HG02678 (cell line): ENCODE measurements around the gene CLCA1.

Experiments
- ATAC-seq: cut with Tn5 transposase; IDR thresholded peaks from one replicate; pipeline ENCODE4 v1.9.1; 2021; ENCODE audit warnings: mild to moderate bottlenecking, moderate library complexity; ENCODE audit not compliant: unreplicated experiment

CLCA1 gene, protein sequence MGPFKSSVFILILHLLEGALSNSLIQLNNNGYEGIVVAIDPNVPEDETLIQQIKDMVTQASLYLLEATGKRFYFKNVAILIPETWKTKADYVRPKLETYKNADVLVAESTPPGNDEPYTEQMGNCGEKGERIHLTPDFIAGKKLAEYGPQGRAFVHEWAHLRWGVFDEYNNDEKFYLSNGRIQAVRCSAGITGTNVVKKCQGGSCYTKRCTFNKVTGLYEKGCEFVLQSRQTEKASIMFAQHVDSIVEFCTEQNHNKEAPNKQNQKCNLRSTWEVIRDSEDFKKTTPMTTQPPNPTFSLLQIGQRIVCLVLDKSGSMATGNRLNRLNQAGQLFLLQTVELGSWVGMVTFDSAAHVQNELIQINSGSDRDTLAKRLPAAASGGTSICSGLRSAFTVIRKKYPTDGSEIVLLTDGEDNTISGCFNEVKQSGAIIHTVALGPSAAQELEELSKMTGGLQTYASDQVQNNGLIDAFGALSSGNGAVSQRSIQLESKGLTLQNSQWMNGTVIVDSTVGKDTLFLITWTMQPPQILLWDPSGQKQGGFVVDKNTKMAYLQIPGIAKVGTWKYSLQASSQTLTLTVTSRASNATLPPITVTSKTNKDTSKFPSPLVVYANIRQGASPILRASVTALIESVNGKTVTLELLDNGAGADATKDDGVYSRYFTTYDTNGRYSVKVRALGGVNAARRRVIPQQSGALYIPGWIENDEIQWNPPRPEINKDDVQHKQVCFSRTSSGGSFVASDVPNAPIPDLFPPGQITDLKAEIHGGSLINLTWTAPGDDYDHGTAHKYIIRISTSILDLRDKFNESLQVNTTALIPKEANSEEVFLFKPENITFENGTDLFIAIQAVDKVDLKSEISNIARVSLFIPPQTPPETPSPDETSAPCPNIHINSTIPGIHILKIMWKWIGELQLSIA

GRCh38 chr1:86468501-86468977, at the start of gene CLCA1:
Gene CLCA1 (plus strand): TSS chr1:86468927. CDS start chr1:86468972, 45 bp downstream.
- ATAC-seq = no peak

DNA sequence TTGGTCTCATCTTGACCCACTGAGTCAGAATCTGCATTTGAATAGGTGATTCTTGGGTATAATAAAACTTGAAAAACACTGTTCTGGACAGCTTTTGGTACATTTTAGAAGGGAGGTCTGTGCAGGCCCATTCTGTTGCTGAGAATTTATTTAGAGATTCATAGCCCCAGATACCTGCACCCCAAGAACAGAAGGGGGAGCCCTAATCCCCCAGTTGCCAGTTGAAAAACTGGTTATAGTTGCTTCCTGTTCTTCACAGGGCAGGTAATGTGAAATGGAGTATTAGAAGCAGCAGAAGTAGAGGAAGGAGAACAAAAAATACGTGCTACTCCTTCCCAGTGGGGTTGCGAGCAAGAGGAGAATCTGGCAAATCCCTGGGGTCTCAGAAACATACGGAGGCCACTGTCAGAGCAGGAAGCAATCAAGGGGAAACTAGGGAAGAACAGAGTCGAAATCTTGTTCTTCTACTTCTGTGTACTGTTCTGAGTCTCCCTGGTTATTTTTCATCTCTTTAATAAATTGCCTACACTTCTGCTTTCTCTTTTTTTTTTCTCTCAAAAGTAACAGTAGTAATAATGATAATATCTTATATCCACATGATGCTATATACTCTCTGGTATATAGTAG, 49.3 kb upstream of the CLCA1 start:
- ATAC-seq = peak; percentile 72

DNA sequence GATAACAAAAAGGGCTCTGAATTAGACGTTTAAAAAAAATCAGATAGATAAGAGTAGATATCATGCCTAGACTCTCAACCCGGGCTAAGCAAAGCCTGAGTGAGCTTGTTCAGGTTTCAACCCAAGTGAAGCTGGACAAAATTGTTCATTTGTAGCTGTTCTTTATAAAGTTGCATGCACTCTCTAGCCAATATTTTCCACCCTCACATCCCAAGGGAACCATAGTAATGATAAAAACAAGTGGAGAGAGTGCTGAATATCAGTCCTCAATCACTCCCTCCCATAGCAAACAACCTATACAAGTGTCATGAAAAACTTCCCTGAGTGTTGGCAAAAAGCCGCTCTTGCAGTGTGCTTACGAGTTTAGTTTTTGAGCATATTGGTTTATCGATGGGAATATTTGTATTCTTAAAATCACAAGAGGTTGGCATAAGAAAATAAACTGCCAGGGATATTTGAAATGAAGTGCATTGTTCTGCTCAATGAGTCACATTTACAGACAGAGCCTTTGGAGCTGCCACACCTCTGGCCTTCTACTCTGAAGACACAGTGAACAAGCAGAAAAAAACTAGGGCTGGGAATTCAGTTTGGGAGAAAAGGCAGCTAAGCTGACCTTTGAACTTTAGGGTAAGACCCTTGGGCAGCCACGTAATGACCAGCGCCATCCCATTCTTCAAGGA, 47.0 kb upstream of the CLCA1 start:
- no peak for ATAC-seq

DNA sequence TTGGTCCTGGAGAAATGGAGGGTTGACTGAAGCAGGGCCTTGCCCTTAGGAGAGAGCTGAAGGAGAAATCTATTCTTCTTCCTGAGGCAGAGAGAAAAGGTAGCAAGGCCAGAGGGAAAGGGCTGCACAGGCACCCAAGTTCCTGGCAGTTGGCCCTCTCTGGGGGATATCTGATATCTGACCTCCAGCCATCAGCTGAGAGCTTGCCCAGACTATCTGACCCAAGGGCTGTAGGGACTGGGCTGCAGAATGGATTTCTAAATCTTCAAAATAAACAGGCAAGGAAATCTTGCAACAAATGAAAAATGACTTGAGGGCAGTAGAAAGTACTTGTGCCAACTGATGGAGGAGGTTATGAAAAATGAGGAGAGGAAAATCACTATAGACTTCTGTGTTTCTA, 45.3 kb upstream of the CLCA1 start:
- no peak for ATAC-seq

DNA sequence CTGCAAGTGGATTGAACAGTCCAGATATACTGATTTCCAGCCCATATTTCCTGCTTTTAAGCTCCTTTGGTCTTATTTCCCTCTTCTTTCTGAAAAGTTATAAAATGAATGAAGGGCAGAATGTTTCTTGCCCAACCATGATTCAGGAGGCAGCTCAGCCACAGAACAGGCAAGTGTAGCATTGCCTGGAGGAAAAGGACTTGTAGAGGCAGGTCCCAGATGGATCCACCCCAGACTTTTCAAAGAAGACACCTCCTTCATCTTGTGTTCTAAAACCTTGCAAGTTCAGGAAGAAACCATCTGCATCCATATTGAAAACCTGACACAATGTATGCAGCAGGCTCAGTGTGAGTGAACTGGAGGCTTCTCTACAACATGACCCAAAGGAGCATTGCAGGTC, 44.9 kb upstream of the CLCA1 start, which contains the start of gene CLCA2:
TSS of gene CLCA2 (plus strand) at position 299 of the 400 bp plus-strand sequence. CDS start at position 376, 77 bp downstream.
- ATAC-seq = no peak

DNA sequence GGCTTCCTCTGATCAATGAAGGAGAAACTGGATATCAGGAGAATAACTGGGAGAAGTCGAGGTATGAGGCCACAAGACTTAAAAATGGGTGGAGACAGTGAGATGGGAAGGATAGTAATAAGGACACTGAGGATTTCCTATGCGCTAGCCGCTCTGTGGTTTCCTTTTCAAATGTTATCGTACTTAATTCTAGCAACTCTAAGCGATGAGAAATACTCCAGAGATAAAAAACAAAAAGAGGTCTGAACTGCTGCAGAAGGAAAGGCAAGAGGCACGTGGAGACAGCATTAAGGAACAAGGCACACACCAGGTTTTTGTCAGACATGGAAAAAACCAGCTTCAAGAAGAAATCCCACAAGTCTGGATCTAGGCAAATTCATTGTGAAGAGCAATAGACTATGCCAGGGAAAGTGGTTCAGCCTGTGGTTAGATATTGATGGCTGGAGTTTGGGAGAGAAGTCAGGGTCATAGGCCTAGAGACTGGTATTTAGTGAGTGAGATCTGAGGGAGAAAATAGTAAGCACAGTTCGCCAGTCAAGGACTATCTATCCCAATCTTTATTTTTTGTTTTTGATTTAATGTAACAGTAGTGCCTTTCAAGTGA, 39.5 kb upstream of the CLCA1 start:
- no peak for ATAC-seq

DNA sequence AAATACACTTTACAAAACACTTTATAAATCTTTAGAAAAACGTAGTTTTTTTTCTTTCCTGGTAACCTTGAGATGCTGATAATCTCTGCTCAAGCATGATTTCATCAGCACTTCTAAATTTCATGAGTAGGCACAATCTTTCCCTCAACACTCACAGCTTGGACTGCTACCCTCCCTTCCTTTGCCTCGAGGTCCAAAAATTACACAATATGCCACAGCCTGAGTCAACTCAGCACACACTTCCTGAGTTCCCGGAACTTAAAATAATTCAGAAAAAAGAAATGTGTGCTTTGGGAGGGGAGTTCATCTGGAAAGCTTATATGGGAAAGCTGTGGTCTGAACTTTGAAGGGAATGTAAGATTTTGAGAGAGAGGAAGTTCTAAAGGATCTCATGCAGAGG, 38.9 kb upstream of the CLCA1 start:
- ATAC-seq = no peak

- ATAC-seq = no peak
Observed at GRCh38 chr1:86430376-86430775, 38.4 kb upstream of the CLCA1 start.

GRCh38 chr1:86434059-86434458, 34.7 kb upstream of the CLCA1 start:
- no peak for ATAC-seq

GRCh38 chr1:86435327-86435726, 33.4 kb upstream of the CLCA1 start:
- ATAC-seq = no peak

DNA sequence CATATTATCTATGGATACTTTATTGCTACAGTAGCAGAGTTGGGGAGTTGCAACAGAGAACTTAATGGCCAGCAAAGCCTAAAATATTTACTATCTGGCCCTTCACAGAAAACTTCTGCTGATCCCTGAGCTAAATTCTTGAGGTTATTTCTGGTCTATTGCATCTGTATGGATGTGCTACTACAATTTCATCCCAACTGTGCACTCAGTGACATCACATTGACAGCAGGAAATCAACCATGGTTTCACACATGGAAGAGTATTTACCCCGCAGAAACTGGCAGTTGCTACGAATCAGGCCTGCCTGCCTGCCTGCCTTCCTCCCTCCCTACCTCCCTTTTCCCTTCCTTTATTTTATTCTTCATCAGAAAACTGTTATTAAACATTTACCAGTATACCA, 32.7 kb upstream of the CLCA1 start:
- no peak for ATAC-seq

DNA sequence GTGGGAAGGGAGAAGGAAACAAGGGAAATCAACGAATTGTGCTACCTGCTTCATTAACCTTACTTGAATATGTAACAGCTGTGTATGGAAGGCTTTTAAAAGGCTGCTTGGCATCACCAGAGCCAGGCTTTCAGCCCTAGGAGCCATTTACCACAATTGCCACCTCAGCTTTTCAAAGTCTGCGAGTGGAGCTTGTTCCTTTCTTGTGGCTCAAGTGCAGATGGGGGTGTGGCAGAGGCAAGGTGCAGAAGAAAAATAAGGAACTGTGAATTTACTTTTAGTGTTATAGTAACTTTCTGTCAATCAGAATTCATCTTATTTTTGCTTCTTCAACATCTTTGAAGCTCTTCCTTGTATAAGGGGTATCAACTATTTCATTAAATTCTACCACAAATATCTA, 27.1 kb upstream of the CLCA1 start:
- no peak for ATAC-seq

GRCh38 chr1:86441997-86442396, 26.7 kb upstream of the CLCA1 start:
- ATAC-seq = no peak

- no peak for ATAC-seq
Observed at GRCh38 chr1:86445919-86446318, 22.8 kb upstream of the CLCA1 start.

DNA sequence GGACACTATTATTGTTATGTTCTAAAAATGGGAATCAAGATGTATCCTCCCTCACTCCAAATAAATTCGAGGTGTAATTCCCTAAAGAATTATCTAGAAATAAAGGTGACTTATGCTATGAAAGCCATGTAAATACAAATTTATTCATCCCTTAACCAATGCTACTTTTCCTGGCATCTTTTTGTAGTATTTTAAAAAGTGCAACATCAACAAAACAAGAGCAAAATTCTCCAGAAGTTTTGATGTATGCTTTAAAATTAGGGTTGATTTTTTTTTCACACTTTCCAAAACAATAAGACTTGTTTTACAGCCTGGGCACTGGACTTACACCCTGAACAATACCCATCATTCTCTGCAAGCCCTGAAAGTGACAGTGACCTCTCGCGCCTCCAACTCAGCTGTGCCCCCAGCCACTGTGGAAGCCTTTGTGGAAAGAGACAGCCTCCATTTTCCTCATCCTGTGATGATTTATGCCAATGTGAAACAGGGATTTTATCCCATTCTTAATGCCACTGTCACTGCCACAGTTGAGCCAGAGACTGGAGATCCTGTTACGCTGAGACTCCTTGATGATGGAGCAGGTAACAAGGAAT, 21.4 kb upstream of the CLCA1 start:
- no peak for ATAC-seq

- no peak for ATAC-seq
Observed at GRCh38 chr1:86448670-86449069, 20.1 kb upstream of the CLCA1 start.

GRCh38 chr1:86449103-86449502, 19.6 kb upstream of the CLCA1 start:
- ATAC-seq = no peak

DNA sequence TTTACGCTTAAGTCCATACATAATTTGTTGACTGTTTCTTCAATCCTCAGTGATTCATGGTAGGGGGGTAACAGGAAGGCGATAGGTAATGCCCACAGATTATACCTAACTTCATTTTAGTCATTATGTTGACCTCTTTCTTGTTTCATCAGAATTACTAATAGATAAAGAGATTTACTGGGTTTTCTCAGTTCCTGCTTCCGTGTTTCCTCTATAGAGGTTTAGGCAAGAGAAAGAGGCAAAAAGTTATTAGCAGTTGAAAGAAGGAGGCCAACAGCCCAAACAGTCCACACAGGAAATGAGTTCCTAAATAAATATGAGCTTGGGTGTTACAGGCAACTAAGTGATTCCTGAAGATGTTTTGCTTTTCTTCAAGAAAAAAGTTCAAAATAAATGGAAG, 17.9 kb upstream of the CLCA1 start:
- ATAC-seq = no peak

- no peak for ATAC-seq
Observed at GRCh38 chr1:86453664-86454063, 15.1 kb upstream of the CLCA1 start.

GRCh38 chr1:86455073-86455472, 13.7 kb upstream of the CLCA1 start:
- ATAC-seq = no peak
